ENCODE data around the gene A3GALT2. TPM values are rescaled to one million over a fixed set of nuclear protein-coding genes. Genes with fewer than 3 reads are reported as not detected.
"Not testable (repeated sequence)": the region's sequence is repeated elsewhere in the genome, so short reads cannot be mapped to it uniquely, and the experiment has no call there.

The A3GALT2 gene
- total RNA-seq, 1 experiment from 2014 or later = not detected

GRCh38 chr1:33314416-33314815 is 6.5 kb downstream of the A3GALT2 start:
- no peak for DNase-seq (ENCODE audit: low spot score)

DNA sequence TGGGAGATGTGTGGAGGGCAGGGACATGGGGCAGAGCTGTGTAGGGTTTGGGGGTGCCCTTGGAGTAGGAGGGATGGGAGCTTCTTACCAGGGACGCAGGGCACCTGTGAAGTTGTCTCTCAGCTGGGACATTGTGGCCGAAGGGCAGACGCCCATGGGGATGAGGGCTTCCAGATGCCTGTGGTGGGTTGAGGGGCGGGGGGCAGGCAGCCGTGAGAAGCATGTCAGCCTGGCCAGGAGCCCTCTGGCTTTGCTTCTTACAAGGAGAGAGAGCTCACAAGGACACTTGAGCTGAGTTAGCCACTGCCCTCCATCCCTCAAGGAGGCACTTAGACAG is 8.5 kb downstream of the A3GALT2 start:
- no peak for DNase-seq (ENCODE audit: low spot score)

DNA sequence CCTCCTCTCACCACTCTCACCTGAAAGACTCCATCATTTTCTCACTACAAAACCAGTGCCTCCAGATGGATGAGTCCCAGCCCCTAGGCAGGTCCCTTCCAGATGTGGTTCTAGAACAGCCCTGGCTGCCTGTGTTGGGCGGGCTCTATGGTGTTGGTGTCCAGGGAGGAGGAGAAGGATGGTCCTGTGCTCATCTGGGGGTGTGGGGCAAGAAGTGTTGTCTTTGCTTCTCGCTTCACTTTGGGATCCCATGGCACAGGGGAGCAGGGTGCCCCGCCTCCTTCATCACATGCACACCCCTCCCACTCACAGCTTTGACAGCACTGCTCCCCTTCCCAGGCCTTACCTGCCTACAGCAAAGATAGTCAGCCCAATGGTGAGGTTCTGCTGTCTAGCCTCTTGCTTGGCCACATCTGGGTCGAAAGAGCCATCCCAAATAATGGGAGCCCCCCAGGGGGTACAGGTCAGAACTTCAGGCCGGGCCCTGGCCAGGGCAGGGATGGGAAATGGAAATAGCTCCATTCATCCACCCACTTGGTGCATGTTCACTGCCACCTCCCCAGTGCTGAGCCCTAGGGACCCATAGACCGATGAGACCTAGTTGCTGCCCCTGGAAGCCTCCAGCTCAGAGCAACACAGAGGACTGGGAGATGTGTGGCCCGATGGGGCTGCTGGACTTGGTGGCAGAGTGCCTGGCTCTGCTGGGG is 9.0 kb downstream of the A3GALT2 start:
- no peak for DNase-seq (ENCODE audit: low spot score)

- no peak for DNase-seq (ENCODE audit: low spot score)
These were observed 10.2 kb downstream of the A3GALT2 start for GRCh38 chr1:33310702-33311101.

GRCh38 chr1:33309351-33309750 is 11.5 kb downstream of the A3GALT2 start:
- DNase-seq (ENCODE audit: low spot score) = not testable (repeated sequence)

- DNase-seq (ENCODE audit: low spot score) = no peak
These were observed 13.4 kb downstream of the A3GALT2 start for GRCh38 chr1:33307494-33307864.

DNA sequence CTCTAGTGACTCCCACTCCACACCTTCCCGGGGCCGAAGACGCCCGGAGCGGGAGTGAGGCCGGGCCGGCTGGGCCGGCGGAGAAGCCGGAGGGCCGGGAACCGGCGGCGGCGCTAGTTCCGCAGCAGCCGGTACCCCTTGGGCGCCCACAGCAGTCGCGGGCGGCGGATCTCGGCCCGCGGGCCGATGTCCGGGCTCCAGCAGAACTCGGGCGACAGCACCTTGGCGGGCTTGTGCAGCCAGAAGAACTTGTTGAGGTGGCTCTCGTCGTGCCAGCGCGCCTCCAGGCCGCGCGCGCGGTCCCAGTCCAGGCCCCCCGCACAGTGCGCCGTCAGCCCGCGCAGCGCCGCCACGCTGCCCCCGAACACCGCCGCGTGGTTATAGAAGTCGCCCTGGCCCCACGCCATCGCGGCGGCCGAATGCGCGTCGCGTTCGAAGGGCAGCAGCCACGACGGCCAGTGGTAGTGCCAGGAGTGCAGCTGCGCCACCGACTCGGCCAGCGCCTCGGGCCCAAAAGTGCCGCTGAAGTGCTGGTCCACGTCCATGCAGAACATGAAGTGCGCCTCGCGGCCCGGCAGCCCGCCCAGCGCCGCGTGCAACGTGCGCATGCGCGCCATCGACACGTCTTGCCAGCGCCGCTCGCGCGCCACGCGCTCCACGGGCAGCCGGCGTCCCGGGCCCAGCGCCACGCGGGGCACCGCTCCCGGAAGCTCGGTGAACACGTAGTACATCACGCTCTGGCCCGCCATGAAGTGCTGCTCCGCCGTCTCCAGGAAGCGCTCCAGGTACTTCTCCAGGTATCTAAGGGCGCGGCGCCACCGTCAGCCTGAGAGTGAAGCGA is 14.0 kb downstream of the A3GALT2 start:
- no peak for DNase-seq (ENCODE audit: low spot score)

GRCh38 chr1:33305816-33306652 is 14.9 kb downstream of the A3GALT2 start:
- no peak for DNase-seq (ENCODE audit: low spot score)

GRCh38 chr1:33305016-33305415 is 15.9 kb downstream of the A3GALT2 start:
- no peak for DNase-seq (ENCODE audit: low spot score)

GRCh38 chr1:33302325-33302724 is 18.6 kb downstream of the A3GALT2 start:
- no peak for DNase-seq (ENCODE audit: low spot score)

GRCh38 chr1:33301273-33301984 is 19.5 kb downstream of the A3GALT2 start:
- DNase-seq (ENCODE audit: low spot score) = no peak

- peak; percentile 67 for DNase-seq (ENCODE audit: low spot score)
These were observed 20.2 kb downstream of the A3GALT2 start for GRCh38 chr1:33300673-33301072.

DNA sequence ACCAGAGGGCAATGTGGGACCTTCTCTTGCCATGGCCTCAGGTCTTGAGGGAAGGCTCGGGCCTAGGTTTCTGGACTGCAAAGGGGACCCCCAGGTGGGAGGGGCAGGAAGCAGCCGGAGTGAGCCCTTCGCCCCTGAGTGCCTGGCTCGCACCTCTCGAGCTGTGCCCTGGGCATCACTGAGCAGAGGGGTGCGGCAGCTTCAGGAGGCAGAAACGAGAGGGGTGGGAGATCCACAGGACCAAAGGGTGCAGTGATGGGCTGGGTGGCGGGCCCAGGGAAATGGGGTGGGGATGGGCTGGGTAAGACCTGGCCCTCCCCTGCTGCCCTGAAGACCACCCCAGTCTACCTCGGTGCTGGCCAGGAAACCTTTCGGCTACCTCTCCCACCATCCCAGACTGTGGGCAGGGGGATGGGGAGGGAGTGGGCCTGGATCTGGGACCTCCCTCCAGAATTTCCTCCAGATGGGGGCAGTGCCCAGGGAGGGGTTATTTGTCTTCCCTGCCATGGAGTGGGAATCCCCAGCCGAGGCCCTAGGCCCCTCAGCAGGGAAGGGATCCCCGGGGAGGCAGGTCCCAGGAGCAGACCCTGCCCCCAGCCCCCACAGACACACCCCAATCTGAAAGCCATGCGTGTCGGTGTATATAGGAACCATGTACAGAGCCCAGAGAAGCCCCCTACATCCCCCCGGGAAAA is 21.3 kb downstream of the A3GALT2 start:
- no peak for DNase-seq (ENCODE audit: low spot score)

GRCh38 chr1:33298623-33299277 is 22.1 kb downstream of the A3GALT2 start:
- DNase-seq (ENCODE audit: low spot score) = peak; percentile 45

GRCh38 chr1:33297911-33298622 is 22.8 kb downstream of the A3GALT2 start:
- DNase-seq (ENCODE audit: low spot score) = no peak

DNA sequence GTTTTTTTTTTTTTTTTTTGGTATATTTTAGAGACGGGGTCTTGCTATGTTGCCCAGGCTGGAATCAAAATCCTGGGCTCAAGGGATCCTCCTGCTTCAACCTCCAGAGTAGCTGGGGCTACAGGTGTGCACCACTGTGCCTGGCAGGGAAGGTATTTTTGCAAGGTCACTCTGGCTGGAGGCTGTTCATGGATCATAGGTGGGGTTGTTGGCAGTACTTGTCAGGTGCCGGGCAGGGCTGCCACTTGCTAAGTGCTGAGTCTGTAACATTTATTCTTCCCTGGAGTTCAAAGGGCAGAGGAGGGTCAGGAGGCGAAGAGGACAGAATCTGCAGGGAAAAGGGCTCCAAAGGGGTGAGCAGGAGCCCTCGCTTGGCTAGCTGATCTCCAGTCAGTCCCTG is 24.1 kb downstream of the A3GALT2 start:
- no peak for DNase-seq (ENCODE audit: low spot score)

DNA sequence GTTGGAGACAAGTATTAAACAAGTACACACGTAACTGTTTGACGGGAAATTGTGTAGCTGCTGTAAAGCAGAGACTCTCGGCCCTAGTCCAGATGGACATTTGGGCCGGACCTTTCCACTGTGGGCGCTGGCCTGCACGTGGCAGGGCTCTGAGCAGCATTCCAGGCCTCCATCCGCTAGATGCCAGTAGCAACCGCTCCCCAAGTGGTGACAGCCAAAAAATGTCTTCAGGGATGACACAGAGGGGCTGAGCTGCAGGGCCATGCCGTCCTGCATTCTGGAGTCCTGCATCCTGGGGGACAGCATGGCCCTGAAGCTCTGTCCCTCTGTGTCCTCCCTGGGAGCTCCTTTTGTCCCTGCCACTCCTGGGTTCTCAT is 24.8 kb downstream of the A3GALT2 start:
- DNase-seq (ENCODE audit: low spot score) = no peak

- DNase-seq (ENCODE audit: low spot score) = peak; percentile 71
These were observed 25.3 kb downstream of the A3GALT2 start for GRCh38 chr1:33295450-33296081.

GRCh38 chr1:33295023-33295422 is 25.9 kb downstream of the A3GALT2 start:
- no peak for DNase-seq (ENCODE audit: low spot score)
